ENCODE measurements around the gene SESTD1.

- no peak for TF ChIP-seq CTCF (conservative IDR thresholded peaks at IDR 0.05; ENCODE audit: low read depth, low read length)
- TF ChIP-seq EZH2 (IDR thresholded peaks at IDR 0.05; ENCODE audit: borderline replicate concordance, low read depth, low read length, poor library complexity, severe bottlenecking), result no peak
Measured at GRCh38 chr2:179171371-179171770, 93.3 kb downstream of the SESTD1 start.

Measured in A673 (cell line).